Fibroblast of upper back skin (primary cell): ENCODE measurements around the gene MYO1H.
"Not testable (repeated sequence)": the region's sequence is repeated elsewhere in the genome, so short reads cannot be mapped to it uniquely, and the experiment has no call there.

ENCODE experiments used
- DNase-seq: peaks from one replicate; pipeline ENCODE4 v3.0.0-alpha.2; 2013

Gene MYO1H

GRCh38 chr12:109422251-109422650, 74.6 kb downstream of the MYO1H start:
- no peak for DNase-seq

GRCh38 chr12:109423392-109423791, 75.7 kb downstream of the MYO1H start:
- no peak for DNase-seq

- peak; percentile 73 for DNase-seq
These were observed 80.4 kb downstream of the MYO1H start for GRCh38 chr12:109428037-109428629.

- DNase-seq, result not testable (repeated sequence)
These were observed 81.1 kb downstream of the MYO1H start for GRCh38 chr12:109428804-109429203.

GRCh38 chr12:109430244-109430643, 82.5 kb downstream of the MYO1H start:
- no peak for DNase-seq

- DNase-seq, result no peak
These were observed 84.7 kb downstream of the MYO1H start for GRCh38 chr12:109432431-109432830.

- DNase-seq, result peak; percentile 74
These were observed 85.2 kb downstream of the MYO1H start for GRCh38 chr12:109432842-109433304.

- no peak for DNase-seq
These were observed 85.9 kb downstream of the MYO1H start for GRCh38 chr12:109433618-109434017.

GRCh38 chr12:109434582-109434981, 86.9 kb downstream of the MYO1H start:
- no peak for DNase-seq

GRCh38 chr12:109435428-109436187, 87.9 kb downstream of the MYO1H start:
- DNase-seq, result no peak

- DNase-seq, result peak; percentile 60
These were observed 88.5 kb downstream of the MYO1H start for GRCh38 chr12:109436188-109436560.

- no peak for DNase-seq
These were observed 91.5 kb downstream of the MYO1H start for GRCh38 chr12:109439181-109439580.

GRCh38 chr12:109439951-109440350, 92.3 kb downstream of the MYO1H start:
- DNase-seq, result not testable (repeated sequence)

GRCh38 chr12:109440851-109441490, 93.3 kb downstream of the MYO1H start:
- DNase-seq, result no peak

- no peak for DNase-seq
These were observed 96.1 kb downstream of the MYO1H start for GRCh38 chr12:109443794-109444193.

GRCh38 chr12:109444259-109444658, 96.6 kb downstream of the MYO1H start:
- DNase-seq, result no peak

- DNase-seq, result no peak
These were observed 97.5 kb downstream of the MYO1H start for GRCh38 chr12:109445191-109445609.

- DNase-seq, result no peak
These were observed 99.2 kb downstream of the MYO1H start for GRCh38 chr12:109446869-109447268.

GRCh38 chr12:109447482-109447881, 99.8 kb downstream of the MYO1H start:
- no peak for DNase-seq

- DNase-seq, result no peak
These were observed 100.6 kb downstream of the MYO1H start for GRCh38 chr12:109448272-109448671.

GRCh38 chr12:109448707-109449390, 101.1 kb downstream of the MYO1H start:
- DNase-seq, result no peak

GRCh38 chr12:109449845-109450532, 102.3 kb downstream of the MYO1H start:
- DNase-seq, result no peak

- DNase-seq, result no peak
These were observed 103.3 kb downstream of the MYO1H start for GRCh38 chr12:109450980-109451379.
